OCI-LY1 (cell line): ENCODE data around the gene WDR31.

ENCODE experiments used
- EZH2 ChIP-seq: fragments of 200-600 bp; sonication (generic), shearing (Covaris generic); IDR thresholded peaks from 2 replicates; pipeline ENCODE4 v1.8.0; 2017; ENCODE audit warnings: borderline replicate concordance, mixed run types, mild to moderate bottlenecking, antibody characterized with exemption, low read length, moderate library complexity, mixed read lengths
- TF ChIP-seq, protein P1 (sequence below): fragments of 200-600 bp; sonication (generic), shearing (Covaris generic); IDR thresholded peaks from 2 replicates; pipeline ENCODE4 v1.5.1; 2017; ENCODE audit warnings: mild to moderate bottlenecking, antibody characterized with exemption, low read length, moderate library complexity, mixed read lengths

- TF ChIP-seq, protein P1, sequence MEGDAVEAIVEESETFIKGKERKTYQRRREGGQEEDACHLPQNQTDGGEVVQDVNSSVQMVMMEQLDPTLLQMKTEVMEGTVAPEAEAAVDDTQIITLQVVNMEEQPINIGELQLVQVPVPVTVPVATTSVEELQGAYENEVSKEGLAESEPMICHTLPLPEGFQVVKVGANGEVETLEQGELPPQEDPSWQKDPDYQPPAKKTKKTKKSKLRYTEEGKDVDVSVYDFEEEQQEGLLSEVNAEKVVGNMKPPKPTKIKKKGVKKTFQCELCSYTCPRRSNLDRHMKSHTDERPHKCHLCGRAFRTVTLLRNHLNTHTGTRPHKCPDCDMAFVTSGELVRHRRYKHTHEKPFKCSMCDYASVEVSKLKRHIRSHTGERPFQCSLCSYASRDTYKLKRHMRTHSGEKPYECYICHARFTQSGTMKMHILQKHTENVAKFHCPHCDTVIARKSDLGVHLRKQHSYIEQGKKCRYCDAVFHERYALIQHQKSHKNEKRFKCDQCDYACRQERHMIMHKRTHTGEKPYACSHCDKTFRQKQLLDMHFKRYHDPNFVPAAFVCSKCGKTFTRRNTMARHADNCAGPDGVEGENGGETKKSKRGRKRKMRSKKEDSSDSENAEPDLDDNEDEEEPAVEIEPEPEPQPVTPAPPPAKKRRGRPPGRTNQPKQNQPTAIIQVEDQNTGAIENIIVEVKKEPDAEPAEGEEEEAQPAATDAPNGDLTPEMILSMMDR: no peak
- TF ChIP-seq EZH2: no peak
Observed at GRCh38 chr9:113350107-113350661, 10.1 kb upstream of the WDR31 start.
